Trophoblast cell (in vitro differentiated cells and primary cell): ENCODE data around the gene BBX.

Experiments used
- DNase-seq, 2 donors: peaks; one replicate each; pipeline ENCODE4 v3.0.0-alpha.2; 2016
- H2AFZ ChIP-seq: 2 replicates; pipeline ENCODE4 v1.6.1; 2013; ENCODE audit warnings: low read length, moderate library complexity, mild to moderate bottlenecking; ENCODE audit not compliant: insufficient read depth, poor library complexity
- H2AK5ac ChIP-seq: 2 replicates; pipeline ENCODE4 v1.6.1; 2013; ENCODE audit warnings: mild to moderate bottlenecking, low read length
- H2BK120ac ChIP-seq: 2 replicates; pipeline ENCODE4 v1.6.1; 2013; ENCODE audit warnings: low read length, mild to moderate bottlenecking, moderate library complexity; ENCODE audit not compliant: insufficient read depth, poor library complexity
- H2BK12ac ChIP-seq: 2 replicates; pipeline ENCODE4 v1.6.1; 2013; ENCODE audit warnings: mild to moderate bottlenecking, low read length, moderate library complexity
- H2BK5ac ChIP-seq: 2 replicates; pipeline ENCODE4 v1.6.1; 2013; ENCODE audit warnings: low read length, low read depth, moderate library complexity, mild to moderate bottlenecking; ENCODE audit not compliant: poor library complexity
- H3K14ac ChIP-seq: 2 replicates; pipeline ENCODE4 v1.6.1; 2013; ENCODE audit warnings: mild to moderate bottlenecking, low read length
- H3K18ac ChIP-seq: 2 replicates; pipeline ENCODE4 v1.6.1; 2013; ENCODE audit warnings: mild to moderate bottlenecking, low read length
- H3K23ac ChIP-seq: 2 replicates; pipeline ENCODE4 v1.6.1; 2013; ENCODE audit warnings: low read length
- H3K27ac ChIP-seq: 2 replicates; pipeline ENCODE4 v1.5.1; 2013; ENCODE audit warnings: low read depth, mild to moderate bottlenecking, inconsistent platforms, low read length, moderate library complexity
- H3K27me3 ChIP-seq: 2 replicates; pipeline ENCODE4 v1.6.1; 2013; ENCODE audit warnings: inconsistent platforms, mild to moderate bottlenecking, low read length, moderate library complexity; ENCODE audit not compliant: insufficient read depth
- H3K36me3 ChIP-seq, 2 experiments: 1 replicate in 1 of 2; 2 replicates in 1 of 2; pipeline ENCODE4 v1.6.1; 2013; ENCODE audit warnings: low read length in 2 of 2, mild to moderate bottlenecking in 2 of 2, moderate library complexity in 1 of 2; ENCODE audit not compliant: insufficient read depth in 2 of 2, control insufficient read depth in 1 of 2
- H3K4ac ChIP-seq: 2 replicates; pipeline ENCODE4 v1.6.1; 2013; ENCODE audit warnings: low read depth, mild to moderate bottlenecking, low read length, moderate library complexity
- H3K4me1 ChIP-seq, 2 experiments: 1 replicate in 1 of 2; 2 replicates in 1 of 2; pipeline ENCODE4 v1.6.1; 2013; ENCODE audit warnings: low read length in 2 of 2, mild to moderate bottlenecking in 2 of 2, moderate library complexity in 1 of 2; ENCODE audit not compliant: insufficient read depth in 2 of 2, control insufficient read depth in 1 of 2
- H3K4me2 ChIP-seq: 2 replicates; pipeline ENCODE4 v1.6.1; 2013; ENCODE audit warnings: inconsistent platforms, mild to moderate bottlenecking, low read length, moderate library complexity
- H3K4me3 ChIP-seq: 2 replicates; pipeline ENCODE4 v1.5.1; 2013; ENCODE audit warnings: mild to moderate bottlenecking, low read depth, low read length, inconsistent platforms
- H3K79me1 ChIP-seq: one replicate; pipeline ENCODE4 v1.6.1; 2013; ENCODE audit warnings: low read length
- H3K79me2 ChIP-seq: 2 replicates; pipeline ENCODE4 v1.6.1; 2013; ENCODE audit warnings: low read length, mild to moderate bottlenecking; ENCODE audit not compliant: control insufficient read depth, insufficient read depth, poor library complexity
- H3K9ac ChIP-seq: 2 replicates; pipeline ENCODE4 v1.6.1; 2013; ENCODE audit warnings: mild to moderate bottlenecking, low read length
- H3K9me3 ChIP-seq: 2 replicates; pipeline ENCODE4 v1.6.1; 2013; ENCODE audit warnings: low read depth, mild to moderate bottlenecking, control low read depth, inconsistent platforms, low read length; ENCODE audit not compliant: insufficient read depth
- H4K12ac ChIP-seq: 2 replicates; pipeline ENCODE4 v1.6.1; 2013; ENCODE audit warnings: low read depth, mild to moderate bottlenecking, low read length, moderate library complexity
- H4K8ac ChIP-seq: 2 replicates; pipeline ENCODE4 v1.6.1; 2013; ENCODE audit warnings: low read depth, mild to moderate bottlenecking, low read length, moderate library complexity
- H4K91ac ChIP-seq: one replicate; pipeline ENCODE4 v1.6.1; 2013; ENCODE audit warnings: low read depth, mild to moderate bottlenecking, low read length, moderate library complexity
- WGBS: extraction: QIAGEN DNeasy Blood & Tissue Kit; methylation state at CpG from one replicate; pipeline ENCODE4 v1.1.7; 2013; ENCODE audit warnings: missing lambda C conversion rate; ENCODE audit not compliant: insufficient read length, insufficient coverage; ENCODE audit errors: extremely low coverage; 5-methylcytosine and 5-hydroxymethylcytosine counted together

The BBX gene

DNA sequence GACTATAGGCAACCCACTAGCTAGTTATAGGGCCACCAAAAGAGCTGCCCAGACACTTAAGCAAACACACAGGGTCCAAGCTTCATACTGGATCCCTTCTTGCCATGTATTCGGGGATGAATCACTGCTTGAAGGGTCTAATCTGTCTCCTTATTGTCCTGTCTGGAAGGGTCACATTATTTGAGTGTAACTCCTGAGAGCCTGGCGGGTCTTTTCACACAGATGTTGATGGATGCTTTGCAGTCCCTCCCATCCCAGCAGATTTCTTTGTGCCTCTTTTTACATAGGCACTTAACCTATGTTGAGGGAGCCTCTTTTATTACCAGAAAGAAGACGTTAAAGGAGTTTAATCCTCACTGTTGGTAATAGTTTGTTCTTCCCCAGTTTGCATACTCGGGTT, 56.6 kb downstream of the BBX start:
- Histone ChIP-seq H3K18ac (no peak overlapping the region), H2BK120ac (no peak overlapping the region), H2AK5ac (no peak overlapping the region), H3K79me2 (no peaks in the 10 kb centered on the region), H3K14ac (no peak overlapping the region), H3K23ac (no peak overlapping the region), H3K4me3 (no peak overlapping the region), H3K4me2 (no peak overlapping the region), H3K4me1 (no peaks in the 10 kb centered on the region), H4K12ac (no peak overlapping the region), H2AFZ (no peak overlapping the region), H3K79me1 (no peaks in the 10 kb centered on the region), H3K9me3 (no peaks in the 10 kb centered on the region), H3K27me3 (no peaks in the 10 kb centered on the region), H2BK5ac (no peak overlapping the region), H3K36me3 (peaks cover 0 to 3% of the 10 kb centered on the region in 2 experiments), H3K9ac (no peak overlapping the region), H4K8ac (no peak overlapping the region), H3K27ac (no peak overlapping the region), H4K91ac (no peak overlapping the region), H3K4ac (no peak overlapping the region), H2BK12ac (no peak overlapping the region)
- no peak for DNase-seq
- WGBS, result no CpG with 5 or more reads among the region's 4 CpGs

DNA sequence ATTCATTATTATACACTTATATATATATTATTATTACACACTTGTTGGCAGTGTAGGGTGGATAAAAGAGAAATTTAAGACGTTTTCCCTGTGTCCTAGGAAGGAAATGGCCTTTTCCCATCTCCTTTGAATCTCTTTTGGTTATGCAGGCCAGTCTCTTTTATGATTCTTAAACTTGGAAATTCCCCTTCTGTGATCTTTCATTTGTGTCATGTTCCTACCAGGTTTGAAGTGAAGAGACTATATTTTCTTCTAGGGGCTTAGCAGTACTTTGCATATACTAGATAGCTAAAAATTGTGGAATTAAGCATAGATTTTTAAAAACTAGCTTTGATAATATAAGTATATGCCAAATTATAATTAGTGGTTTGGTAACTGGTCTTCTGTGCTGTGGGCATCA, 58.5 kb downstream of the BBX start:
- H3K18ac ChIP-seq, result no peak overlapping the region
- no peaks in the 10 kb centered on the region for H3K4me1 ChIP-seq
- H2AK5ac ChIP-seq, result no peak overlapping the region
- no peak overlapping the region for H3K4me2 ChIP-seq
- H3K27ac ChIP-seq, result no peak overlapping the region
- H4K91ac ChIP-seq, result no peak overlapping the region
- no peak overlapping the region for H3K23ac ChIP-seq
- no CpG with 5 or more reads among the region's 1 CpG for WGBS
- H3K79me2 ChIP-seq, result no peaks in the 10 kb centered on the region
- no peak overlapping the region for H2AFZ ChIP-seq
- H3K27me3 ChIP-seq, result no peaks in the 10 kb centered on the region
- H3K4ac ChIP-seq, result no peak overlapping the region
- no peak overlapping the region for H3K9ac ChIP-seq
- no peaks in the 10 kb centered on the region for H3K79me1 ChIP-seq
- H2BK120ac ChIP-seq, result no peak overlapping the region
- H3K4me3 ChIP-seq, result no peak overlapping the region
- peaks cover 0 to 6% of the 10 kb centered on the region in 2 experiments for H3K36me3 ChIP-seq
- H3K9me3 ChIP-seq, result no peaks in the 10 kb centered on the region
- H4K8ac ChIP-seq, result no peak overlapping the region
- no peak overlapping the region for H2BK5ac ChIP-seq
- H4K12ac ChIP-seq, result no peak overlapping the region
- no peak overlapping the region for H2BK12ac ChIP-seq
- no peak for DNase-seq
- H3K14ac ChIP-seq, result no peak overlapping the region

DNA sequence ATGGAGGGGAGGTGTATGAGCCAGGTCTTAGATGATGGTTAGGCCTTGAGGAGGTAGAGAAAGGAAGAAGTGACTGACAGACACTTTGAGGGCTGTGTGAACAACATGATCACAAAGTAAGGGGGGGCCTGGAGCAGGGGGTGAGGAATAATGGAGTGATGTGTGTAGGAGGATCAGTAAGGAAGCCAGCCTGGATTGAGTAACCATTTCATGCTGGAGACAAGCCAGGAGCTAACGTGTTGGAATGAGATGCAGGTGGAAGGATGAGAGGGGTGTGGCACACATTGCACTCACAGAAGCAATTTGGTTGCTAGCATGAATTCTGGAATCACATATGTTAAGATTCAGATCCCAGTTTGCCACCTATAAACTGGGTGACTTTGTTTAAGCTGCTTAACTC, 65.5 kb downstream of the BBX start:
- Histone ChIP-seq H2BK120ac (no peak overlapping the region), H2AK5ac (no peak overlapping the region), H4K12ac (no peak overlapping the region), H2AFZ (no peak overlapping the region), H3K79me1 (no peaks in the 10 kb centered on the region), H3K36me3 (peaks cover 0 to 3% of the 10 kb centered on the region in 2 experiments), H3K79me2 (no peaks in the 10 kb centered on the region), H3K4me2 (no peak overlapping the region), H3K27ac (no peak overlapping the region), H3K27me3 (no peaks in the 10 kb centered on the region), H2BK12ac (no peak overlapping the region), H4K91ac (no peak overlapping the region), H3K14ac (no peak overlapping the region), H3K4me3 (no peak overlapping the region), H3K23ac (no peak overlapping the region), H3K9me3 (no peaks in the 10 kb centered on the region), H2BK5ac (no peak overlapping the region), H3K4ac (no peak overlapping the region), H3K18ac (no peak overlapping the region), H4K8ac (no peak overlapping the region), H3K9ac (no peak overlapping the region), H3K4me1 (no peaks in the 10 kb centered on the region)
- DNase-seq, result no peak
- WGBS, result no CpG with 5 or more reads among the region's 1 CpG

DNA sequence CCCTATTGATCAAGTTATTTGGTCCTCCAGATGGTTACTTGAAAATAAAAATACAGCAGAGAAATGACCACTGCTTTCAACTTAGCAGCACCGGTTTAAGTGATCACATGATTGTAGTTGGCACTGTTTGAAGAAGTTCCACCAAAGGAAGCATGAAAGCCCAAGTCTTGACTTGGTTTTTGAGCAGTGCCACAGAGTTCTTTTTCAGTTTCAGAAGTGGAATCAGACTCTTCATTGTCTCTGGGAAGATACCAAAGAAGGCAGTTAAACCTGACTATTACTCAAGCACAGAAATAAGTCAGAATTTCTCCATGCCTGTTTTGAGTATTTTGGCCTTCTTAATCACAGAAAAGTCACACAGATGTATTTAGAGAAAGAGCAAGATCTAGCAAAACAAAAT, 66.7 kb downstream of the BBX start:
- H3K4me1 ChIP-seq, result no peaks in the 10 kb centered on the region
- H3K4ac ChIP-seq, result no peak overlapping the region
- H4K8ac ChIP-seq, result no peak overlapping the region
- H3K27ac ChIP-seq, result no peak overlapping the region
- no peak overlapping the region for H2BK12ac ChIP-seq
- no peaks in the 10 kb centered on the region for H3K79me1 ChIP-seq
- no peak overlapping the region for H4K12ac ChIP-seq
- DNase-seq, result no peak
- no peaks in the 10 kb centered on the region for H3K27me3 ChIP-seq
- no peak overlapping the region for H3K4me3 ChIP-seq
- no peaks in the 10 kb centered on the region for H3K79me2 ChIP-seq
- no peak overlapping the region for H3K23ac ChIP-seq
- no peak overlapping the region for H3K4me2 ChIP-seq
- H2AK5ac ChIP-seq, result no peak overlapping the region
- no peak overlapping the region for H2BK5ac ChIP-seq
- no peak overlapping the region for H2BK120ac ChIP-seq
- no peak overlapping the region for H3K18ac ChIP-seq
- H3K9me3 ChIP-seq, result no peaks in the 10 kb centered on the region
- H3K14ac ChIP-seq, result no peak overlapping the region
- no peak overlapping the region for H4K91ac ChIP-seq
- no peak overlapping the region for H2AFZ ChIP-seq
- H3K36me3 ChIP-seq, result peaks cover 0 to 3% of the 10 kb centered on the region in 2 experiments
- no CpG with 5 or more reads among the region's 1 CpG for WGBS
- H3K9ac ChIP-seq, result no peak overlapping the region
